NCI-H82 treated with DMSO at 0.1 percent for 48 hours (cell line): ENCODE data around the gene CSNK1A1.
"Not testable (repeated sequence)": the region's sequence is repeated elsewhere in the genome, so short reads cannot be mapped to it uniquely, and the experiment has no call there.

ENCODE experiments used
- DNase-seq: peaks from one replicate; lab custom pipeline; 2025; ENCODE audit not compliant: unreplicated experiment; lab: John Stamatoyannopoulos, UW

Gene CSNK1A1

GRCh38 chr5:149493316-149493715 lies 57.9 kb downstream of the CSNK1A1 start:
- no peak for DNase-seq

- DNase-seq: no peak
Observed at GRCh38 chr5:149492781-149493180, 58.5 kb downstream of the CSNK1A1 start.

DNA sequence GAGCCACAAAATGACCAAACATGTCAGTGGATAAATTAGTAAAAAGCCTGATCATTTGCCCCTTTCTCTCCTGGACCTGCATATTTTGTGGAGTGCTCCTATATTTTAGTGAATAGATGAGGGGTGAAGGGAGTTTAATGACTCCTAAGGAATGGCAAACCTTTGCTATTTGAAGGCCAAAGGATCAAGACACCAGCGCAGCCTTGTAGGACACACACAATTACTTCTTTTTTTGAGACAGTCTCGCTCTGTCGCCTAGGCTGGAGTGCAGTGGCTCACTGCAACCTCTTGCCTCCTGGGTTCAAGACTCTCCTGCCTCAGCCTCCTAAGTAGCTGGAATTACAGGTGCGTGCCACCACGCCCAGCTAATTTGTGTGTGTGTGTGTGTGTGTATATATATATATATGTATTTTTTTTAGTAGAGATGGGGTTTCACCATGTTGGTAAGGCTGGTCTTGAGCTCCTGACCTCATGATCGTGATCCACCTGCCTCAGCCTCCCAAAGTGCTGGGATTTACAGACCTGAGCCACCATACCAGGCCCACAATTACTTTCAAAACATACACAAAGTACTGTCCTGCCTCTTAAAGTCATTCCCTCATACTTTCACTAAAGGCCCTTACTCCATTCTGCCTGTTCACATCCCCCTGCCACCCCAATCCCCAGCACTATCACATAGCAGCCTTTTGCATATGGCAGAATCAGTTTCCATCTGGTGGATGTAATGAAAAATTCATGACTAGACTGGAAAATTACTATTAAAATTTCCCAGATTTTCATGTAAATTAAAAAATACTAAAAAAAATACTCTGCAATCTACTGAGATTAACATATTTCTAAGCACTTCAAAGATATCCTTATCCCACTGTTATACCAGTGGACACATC lies 60.4 kb downstream of the CSNK1A1 start:
- DNase-seq: no peak

DNA sequence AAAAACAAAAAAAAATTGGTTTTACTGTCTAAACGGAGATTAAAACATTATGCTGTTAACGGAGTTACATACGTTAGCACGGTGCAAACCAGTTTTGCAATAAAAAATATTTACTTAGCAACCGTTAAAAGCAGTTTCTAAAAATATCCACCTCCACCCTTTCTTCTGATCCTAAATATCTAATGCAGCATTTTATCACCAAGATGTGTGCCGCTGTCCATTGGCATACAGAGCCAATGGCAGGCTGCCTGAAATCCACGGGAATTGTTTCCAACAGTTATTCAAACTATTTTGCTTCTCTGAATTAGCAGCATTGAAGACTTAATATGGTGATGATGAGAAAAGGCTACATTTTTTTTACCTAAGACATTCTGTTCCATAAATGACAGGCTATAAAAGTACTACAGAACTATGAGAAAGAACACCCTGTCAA lies 61.6 kb downstream of the CSNK1A1 start:
- no peak for DNase-seq

DNA sequence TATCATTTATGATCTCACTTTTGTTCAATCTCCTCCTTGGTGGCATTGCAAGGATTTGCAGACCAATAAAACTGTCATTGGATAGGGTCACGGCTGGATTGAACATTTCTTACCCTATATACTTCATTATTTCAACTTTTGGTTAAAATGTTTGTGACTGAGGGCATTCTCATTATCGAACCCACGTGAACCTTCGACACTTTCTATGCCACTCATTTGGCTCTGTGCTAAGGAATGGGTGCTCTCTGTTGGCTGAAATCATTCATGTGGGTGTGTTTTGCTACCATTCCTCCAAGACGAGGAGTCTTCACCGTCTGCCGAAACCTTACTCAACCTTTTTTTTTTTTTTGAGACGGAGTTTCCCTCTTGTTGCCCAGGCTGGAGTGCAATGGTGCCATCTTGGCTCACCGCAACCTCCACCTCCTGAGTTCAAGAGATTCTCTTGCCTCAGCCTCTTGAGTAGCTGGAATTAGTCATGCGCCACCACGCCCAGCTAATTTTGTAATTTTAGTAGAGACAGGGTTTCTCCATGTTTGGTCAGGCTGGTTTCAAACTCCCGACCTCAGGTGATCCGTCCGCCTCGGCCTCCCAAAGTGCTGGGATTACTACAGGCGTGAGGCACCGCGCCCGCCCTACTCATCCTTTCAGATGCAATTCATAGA lies 62.5 kb downstream of the CSNK1A1 start:
- no peak for DNase-seq

DNA sequence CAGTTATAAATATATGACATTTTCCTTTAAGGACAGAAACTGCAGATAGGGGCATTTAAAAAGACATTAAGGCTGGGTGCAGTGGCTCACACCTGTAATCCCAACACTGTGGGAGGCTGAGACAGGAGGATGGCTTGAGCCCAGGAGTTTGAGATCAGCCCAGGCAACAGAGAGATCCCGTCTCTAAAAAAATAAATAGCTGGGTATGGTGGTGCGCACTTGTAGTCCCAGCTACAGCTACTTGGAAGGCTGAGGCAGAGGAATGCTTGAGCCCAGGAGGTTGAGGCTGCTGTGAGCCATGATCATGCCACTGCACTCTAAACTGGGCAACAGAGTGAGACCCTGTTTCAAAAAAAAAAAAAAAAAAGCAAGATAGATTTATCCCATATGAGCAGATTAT lies 63.6 kb downstream of the CSNK1A1 start:
- no peak for DNase-seq

GRCh38 chr5:149486726-149487635 lies 64.3 kb downstream of the CSNK1A1 start:
- no peak for DNase-seq

GRCh38 chr5:149485655-149486615 lies 65.3 kb downstream of the CSNK1A1 start:
- no peak for DNase-seq

DNA sequence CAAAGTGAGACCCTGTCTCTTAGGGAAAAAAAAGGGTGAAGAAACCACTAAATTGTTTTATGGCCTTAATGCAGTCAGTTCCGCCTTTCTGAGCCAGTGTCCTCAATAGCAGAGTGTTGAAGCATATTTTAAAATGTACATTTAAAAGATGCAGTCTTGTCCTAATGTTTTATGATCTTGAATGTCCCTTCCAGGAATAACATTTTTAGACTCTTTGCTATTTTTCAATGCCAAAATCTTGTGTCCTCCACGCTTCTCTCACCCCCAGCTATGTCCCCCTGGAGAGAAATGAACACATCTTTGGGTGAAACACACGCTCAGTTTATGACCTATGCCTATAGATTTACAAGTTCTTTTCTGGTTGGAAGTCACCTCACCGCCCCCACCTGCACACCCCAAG lies 69.8 kb downstream of the CSNK1A1 start:
- DNase-seq: no peak

- DNase-seq: no peak
Observed at GRCh38 chr5:149478761-149479160, 72.5 kb downstream of the CSNK1A1 start.

DNA sequence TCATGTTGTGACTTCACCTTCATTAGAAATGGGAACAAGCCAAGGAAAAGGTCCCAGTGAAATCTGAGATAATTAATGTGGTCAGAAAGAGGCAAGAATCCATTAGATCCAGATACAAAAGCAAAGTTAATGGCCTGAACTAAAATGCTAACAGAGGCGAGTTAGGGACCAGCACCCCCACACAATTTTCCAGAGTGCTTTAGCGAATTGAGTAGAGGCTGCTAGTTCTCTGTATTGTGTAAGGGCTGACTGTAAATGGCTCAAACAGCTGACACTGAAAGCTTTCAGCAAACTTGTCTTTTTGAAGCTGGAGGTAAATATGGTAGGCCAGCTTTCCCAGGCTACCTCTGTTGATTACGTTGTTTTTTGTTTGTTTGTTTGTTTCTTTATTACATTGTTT lies 75.5 kb downstream of the CSNK1A1 start:
- DNase-seq: no peak

GRCh38 chr5:149474198-149474597 lies 77.0 kb downstream of the CSNK1A1 start:
- no peak for DNase-seq

DNA sequence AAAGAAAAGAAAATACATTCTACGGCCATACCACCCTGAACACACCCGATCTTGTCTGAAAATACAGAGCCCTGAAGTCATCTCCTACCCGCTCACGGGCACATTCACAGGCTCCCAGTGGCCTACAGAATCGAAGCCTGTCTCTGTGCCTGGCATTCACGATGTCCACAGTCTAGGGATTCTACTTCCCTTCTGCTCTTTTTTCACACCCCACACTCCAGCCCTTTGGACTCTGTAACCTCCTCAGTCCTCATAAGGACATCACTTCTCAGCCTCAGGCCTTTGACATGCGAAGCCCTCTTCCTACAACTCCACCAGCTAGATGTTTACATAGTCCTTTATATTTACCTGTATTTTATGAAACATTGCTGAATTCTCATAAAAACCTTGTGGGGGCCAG lies 77.8 kb downstream of the CSNK1A1 start:
- DNase-seq: no peak

- DNase-seq: no peak
Observed at GRCh38 chr5:149472399-149472798, 78.8 kb downstream of the CSNK1A1 start.

- DNase-seq: no peak
Observed at GRCh38 chr5:149471406-149472183, 79.6 kb downstream of the CSNK1A1 start.

DNA sequence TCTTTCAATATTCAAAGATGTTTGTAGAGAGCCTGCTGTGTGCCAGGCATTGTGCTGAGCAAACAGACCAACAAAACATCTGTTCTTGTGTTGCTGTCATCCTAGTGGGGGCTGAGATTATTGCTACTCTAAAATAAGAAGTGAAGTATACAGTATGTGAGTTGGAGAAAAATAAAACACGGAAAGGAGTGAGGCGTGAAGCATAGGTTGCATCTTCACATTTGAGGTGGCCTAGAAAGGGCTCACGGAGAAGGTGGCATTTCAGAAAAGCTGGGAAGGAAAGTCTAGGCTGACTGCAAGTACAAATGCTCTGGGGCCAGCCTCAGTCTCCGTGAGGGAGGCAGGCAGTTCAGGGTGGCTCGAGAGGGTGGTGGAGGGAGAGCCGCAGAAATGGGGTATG lies 80.3 kb downstream of the CSNK1A1 start:
- no peak for DNase-seq

DNA sequence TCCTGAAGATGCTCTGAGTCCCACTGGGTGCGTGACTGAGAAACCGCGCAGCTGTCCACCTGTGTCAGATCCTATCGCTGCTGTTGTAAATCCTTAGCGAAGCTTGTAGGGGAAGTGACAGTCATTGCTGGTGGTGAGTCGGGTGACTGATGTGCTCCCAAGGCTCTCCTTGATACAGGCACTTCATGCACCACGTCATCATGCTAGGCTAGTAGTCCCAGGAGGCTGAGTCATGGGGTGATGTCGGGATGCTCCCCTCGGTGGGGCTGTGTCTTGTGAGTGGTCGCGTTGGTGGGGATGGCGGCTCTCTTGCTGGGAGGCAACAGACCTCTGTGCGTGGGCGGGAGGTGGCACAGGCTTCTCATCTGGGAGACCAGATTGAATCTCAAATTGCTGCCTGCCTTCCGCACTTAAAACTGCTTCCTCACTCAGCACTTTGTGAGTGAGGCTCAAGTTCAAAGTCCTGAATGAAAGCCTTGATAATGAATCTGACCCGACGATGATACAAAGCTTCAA lies 84.7 kb downstream of the CSNK1A1 start:
- DNase-seq: no peak

- no peak for DNase-seq
Observed at GRCh38 chr5:149464796-149465489, 86.3 kb downstream of the CSNK1A1 start.

GRCh38 chr5:149461907-149462306 lies 89.3 kb downstream of the CSNK1A1 start:
- DNase-seq: not testable (repeated sequence)
